ENCODE measurements around the gene CCDC91.
"Not testable (repeated sequence)": the region's sequence is repeated elsewhere in the genome, so short reads cannot be mapped to it uniquely, and the experiment has no call there.

CCDC91 gene

GRCh38 chr12:28329727-28330126 is 139.5 kb downstream of the CCDC91 start:
- H3K36me3 Mint-ChIP-seq: peaks cover 29% of the 10 kb centered on the region
- H3K27me3 Mint-ChIP-seq, H3K4me1 Mint-ChIP-seq, H3K27ac Mint-ChIP-seq, H3K4me3 Mint-ChIP-seq, H3K9me3 Mint-ChIP-seq: not testable (repeated sequence)

- H3K4me3 Mint-ChIP-seq, H3K27me3 Mint-ChIP-seq, H3K9me3 Mint-ChIP-seq, H3K27ac Mint-ChIP-seq, H3K4me1 Mint-ChIP-seq: not testable (repeated sequence)
- peaks cover 29% of the 10 kb centered on the region for H3K36me3 Mint-ChIP-seq
These were observed 140.0 kb downstream of the CCDC91 start for GRCh38 chr12:28330232-28330631.

GRCh38 chr12:28331130-28331529 is 140.9 kb downstream of the CCDC91 start:
- Mint-ChIP-seq H3K27me3 (no peaks in the 10 kb centered on the region), H3K4me1 (peaks cover 3% of the 10 kb centered on the region), H3K4me3 (no peak overlapping the region), H3K9me3 (no peaks in the 10 kb centered on the region), H3K27ac (no peak overlapping the region), H3K36me3 (peaks cover 27% of the 10 kb centered on the region)

- Mint-ChIP-seq H3K9me3 (peaks cover 5% of the 10 kb centered on the region), H3K27me3 (no peaks in the 10 kb centered on the region), H3K36me3 (peaks cover 23% of the 10 kb centered on the region), H3K4me1 (peaks cover 27% of the 10 kb centered on the region), H3K4me3 (no peak overlapping the region), H3K27ac (no peak overlapping the region)
These were observed 150.2 kb downstream of the CCDC91 start for GRCh38 chr12:28340261-28341045.

GRCh38 chr12:28343713-28344112 is 153.5 kb downstream of the CCDC91 start:
- H3K4me3 Mint-ChIP-seq: no peak overlapping the region
- H3K36me3 Mint-ChIP-seq: peaks cover 29% of the 10 kb centered on the region
- no peak overlapping the region for H3K27ac Mint-ChIP-seq
- H3K9me3 Mint-ChIP-seq: peaks cover 9% of the 10 kb centered on the region
- H3K27me3 Mint-ChIP-seq: no peaks in the 10 kb centered on the region
- peaks cover 30% of the 10 kb centered on the region for H3K4me1 Mint-ChIP-seq

GRCh38 chr12:28346567-28346966 is 156.3 kb downstream of the CCDC91 start:
- H3K4me1 Mint-ChIP-seq: peaks cover 21% of the 10 kb centered on the region
- peaks cover 9% of the 10 kb centered on the region for H3K9me3 Mint-ChIP-seq
- no peak overlapping the region for H3K27ac Mint-ChIP-seq
- H3K27me3 Mint-ChIP-seq: no peaks in the 10 kb centered on the region
- H3K4me3 Mint-ChIP-seq: no peak overlapping the region
- peaks cover 33% of the 10 kb centered on the region for H3K36me3 Mint-ChIP-seq

- Mint-ChIP-seq H3K4me3 (no peak overlapping the region), H3K9me3 (peaks cover 9% of the 10 kb centered on the region), H3K4me1 (peaks cover 15% of the 10 kb centered on the region), H3K27ac (no peak overlapping the region), H3K36me3 (peaks cover 47% of the 10 kb centered on the region), H3K27me3 (no peaks in the 10 kb centered on the region)
These were observed 158.9 kb downstream of the CCDC91 start for GRCh38 chr12:28349196-28349595.

GRCh38 chr12:28350502-28350901 is 160.2 kb downstream of the CCDC91 start:
- Mint-ChIP-seq H3K27me3 (no peaks in the 10 kb centered on the region), H3K4me1 (peaks cover 22% of the 10 kb centered on the region), H3K36me3 (peaks cover 53% of the 10 kb centered on the region), H3K4me3 (no peak overlapping the region), H3K9me3 (peaks cover 9% of the 10 kb centered on the region), H3K27ac (no peak overlapping the region)

GRCh38 chr12:28351414-28351813 is 161.2 kb downstream of the CCDC91 start:
- no peak overlapping the region for H3K4me3 Mint-ChIP-seq
- peaks cover 55% of the 10 kb centered on the region for H3K36me3 Mint-ChIP-seq
- no peaks in the 10 kb centered on the region for H3K27me3 Mint-ChIP-seq
- H3K9me3 Mint-ChIP-seq: peaks cover 9% of the 10 kb centered on the region
- peaks cover 31% of the 10 kb centered on the region for H3K4me1 Mint-ChIP-seq
- no peak overlapping the region for H3K27ac Mint-ChIP-seq

- H3K27ac Mint-ChIP-seq: no peak overlapping the region
- H3K9me3 Mint-ChIP-seq: peaks cover 6% of the 10 kb centered on the region
- H3K27me3 Mint-ChIP-seq: no peaks in the 10 kb centered on the region
- H3K36me3 Mint-ChIP-seq: peaks cover 46% of the 10 kb centered on the region
- H3K4me3 Mint-ChIP-seq: no peak overlapping the region
- H3K4me1 Mint-ChIP-seq: peaks cover 35% of the 10 kb centered on the region
These were observed 164.9 kb downstream of the CCDC91 start for GRCh38 chr12:28355161-28355560.

GRCh38 chr12:28360253-28360652 is 170.0 kb downstream of the CCDC91 start:
- Mint-ChIP-seq H3K27ac (no peak overlapping the region), H3K4me3 (no peak overlapping the region), H3K36me3 (peaks cover 19% of the 10 kb centered on the region)

GRCh38 chr12:28367326-28367725 is 177.1 kb downstream of the CCDC91 start:
- Mint-ChIP-seq H3K9me3 (peaks cover 28% of the 10 kb centered on the region), H3K4me1 (no peaks in the 10 kb centered on the region), H3K36me3 (peaks cover 63% of the 10 kb centered on the region), H3K27me3 (no peaks in the 10 kb centered on the region), H3K4me3 (no peak overlapping the region), H3K27ac (no peak overlapping the region)

More at GRCh38 chr12:28360253-28360652, 170.0 kb downstream of the CCDC91 start:
- H3K27me3 Mint-ChIP-seq: no peaks in the 10 kb centered on the region
- peaks cover 18% of the 10 kb centered on the region for H3K4me1 Mint-ChIP-seq
- H3K9me3 Mint-ChIP-seq: no peaks in the 10 kb centered on the region

- Mint-ChIP-seq H3K36me3 (peaks cover 69% of the 10 kb centered on the region), H3K9me3 (peaks cover 28% of the 10 kb centered on the region), H3K27ac (no peak overlapping the region), H3K4me3 (no peak overlapping the region), H3K4me1 (no peaks in the 10 kb centered on the region), H3K27me3 (no peaks in the 10 kb centered on the region)
These were observed 177.7 kb downstream of the CCDC91 start for GRCh38 chr12:28367993-28368392.

- Mint-ChIP-seq H3K27me3 (no peaks in the 10 kb centered on the region), H3K27ac (no peak overlapping the region), H3K4me3 (no peak overlapping the region), H3K36me3 (peaks cover 74% of the 10 kb centered on the region), H3K4me1 (no peaks in the 10 kb centered on the region), H3K9me3 (peaks cover 28% of the 10 kb centered on the region)
These were observed 179.2 kb downstream of the CCDC91 start for GRCh38 chr12:28369483-28369882.

GRCh38 chr12:28374556-28374955 is 184.3 kb downstream of the CCDC91 start:
- peaks cover 14% of the 10 kb centered on the region for H3K9me3 Mint-ChIP-seq
- H3K4me3 Mint-ChIP-seq: no peak overlapping the region
- peaks cover 55% of the 10 kb centered on the region for H3K36me3 Mint-ChIP-seq
- no peaks in the 10 kb centered on the region for H3K4me1 Mint-ChIP-seq
- no peak overlapping the region for H3K27ac Mint-ChIP-seq
- no peaks in the 10 kb centered on the region for H3K27me3 Mint-ChIP-seq

GRCh38 chr12:28378736-28379135 is 188.5 kb downstream of the CCDC91 start:
- Mint-ChIP-seq H3K4me1 (no peaks in the 10 kb centered on the region), H3K4me3 (no peak overlapping the region), H3K27me3 (no peaks in the 10 kb centered on the region), H3K36me3 (peaks cover 32% of the 10 kb centered on the region), H3K27ac (no peak overlapping the region), H3K9me3 (peaks cover 8% of the 10 kb centered on the region)

GRCh38 chr12:28379779-28380178 is 189.5 kb downstream of the CCDC91 start:
- not testable (repeated sequence) for H3K27ac Mint-ChIP-seq, H3K9me3 Mint-ChIP-seq, H3K4me1 Mint-ChIP-seq, H3K27me3 Mint-ChIP-seq, H3K4me3 Mint-ChIP-seq
- H3K36me3 Mint-ChIP-seq: peaks cover 29% of the 10 kb centered on the region
